AG09319 (cell line): ENCODE results near the gene STK32B.

ENCODE experiments used
- DNase-seq: peaks from one replicate; pipeline ENCODE4 v3.0.0-alpha.2; 2010; ENCODE audit warnings: low read depth; ENCODE audit errors: extremely low read depth
- CTCF ChIP-seq: IDR thresholded peaks from 2 replicates; pipeline ENCODE4 v1.5.1; 2011; ENCODE audit warnings: low read depth, mild to moderate bottlenecking, inconsistent platforms, low read length, moderate library complexity

Gene STK32B

GRCh38 chr4:5532100-5532499, 480.8 kb downstream of the STK32B start:
- DNase-seq: no peak
- TF ChIP-seq CTCF: no peak

GRCh38 chr4:5539584-5539983, 488.3 kb downstream of the STK32B start:
- TF ChIP-seq CTCF: no peak

GRCh38 chr4:5541169-5541568, 489.9 kb downstream of the STK32B start:
- no peak for DNase-seq
- no peak for TF ChIP-seq CTCF

More at GRCh38 chr4:5539584-5539983, 488.3 kb downstream of the STK32B start:
- DNase-seq: no peak

- DNase-seq: no peak
- no peak for TF ChIP-seq CTCF
These were observed 492.4 kb downstream of the STK32B start for GRCh38 chr4:5543681-5544080.

GRCh38 chr4:5544762-5545161, 493.5 kb downstream of the STK32B start:
- no peak for TF ChIP-seq CTCF
- no peak for DNase-seq

- no peak for TF ChIP-seq CTCF
- no peak for DNase-seq
These were observed 494.0 kb downstream of the STK32B start for GRCh38 chr4:5545271-5545670.

GRCh38 chr4:5547651-5548249, 496.5 kb downstream of the STK32B start:
- TF ChIP-seq CTCF: no peak

More at GRCh38 chr4:5547651-5548249, 496.5 kb downstream of the STK32B start:
- DNase-seq: no peak
